ENCODE data around the gene MTIF2. TPM values are rescaled to one million over a fixed set of nuclear protein-coding genes. Genes with fewer than 3 reads are reported as not detected.
A peak's percentile ranks its signal among the peaks of the same experiment; 100 is the strongest.
"Not testable (repeated sequence)": the region's sequence is repeated elsewhere in the genome, so short reads cannot be mapped to it uniquely, and the experiment has no call there.

The MTIF2 gene
- total and polyA plus RNA-seq, 9 of the 15 experiments (the other 6 are each of a cell fraction or from before 2014, with no cell fraction given), result 58.7 to 143 (median 105) TPM

GRCh38 chr2:55280851-55281546, 12.0 kb upstream of the MTIF2 start:
- H3K27ac ChIP-seq (ENCODE audit: extremely low read depth, low read depth, low read length), result peak overlapping the region; percentile 91; the same call in 1 of the 3 replicates
- peak overlapping the region; percentile 96; the same call in 1 of the 2 replicates for H2AFZ ChIP-seq (ENCODE audit: low read depth, low read length)
- TSS peak; percentile 59 for BruUV-seq (replicated peaks)
- POLR2A ChIA-PET, result interaction anchor here (0.6 to 1.3 kb wide), 4 partner anchors 24 to 1165 kb away, joined by 3 to 5 read pairs (median 4); partner anchors contain the start of gene CFAP36
- H3K9me3 ChIP-seq (replicated peaks; ENCODE audit: control insufficient read depth, insufficient read depth, low read depth, low read length); H3K9me1 ChIP-seq (ENCODE audit: control insufficient read depth, insufficient read depth, low read length); H4K20me1 ChIP-seq (replicated peaks; ENCODE audit: control insufficient read depth, insufficient read depth, low read length); CTCF ChIA-PET (ENCODE audit: low intra/inter-chr PET ratio); FAIRE-seq; in situ Hi-C loops (cut with MboI); DNase-seq (ENCODE audit: extremely low read depth in 1 of 4, low spot score in 3 of 4); H3K4me3 ChIP-seq; H3K36me3 ChIP-seq (ENCODE audit: control insufficient read depth, insufficient read depth, low read length); ATAC-seq; H3K4me1 ChIP-seq (replicated peaks in 1 of 2; ENCODE audit: control insufficient read depth in 2 of 2, insufficient read depth in 2 of 2, low read length in 2 of 2); H3K27me3 ChIP-seq (ENCODE audit: control insufficient read depth in 2 of 2, insufficient read depth in 2 of 2, low read length in 2 of 2); TF ChIP-seq ATF3 (CRISPR knock-in tag; conservative IDR thresholded peaks at IDR 0.05): not testable (repeated sequence)
- WGBS (ENCODE audit: insufficient coverage, low coverage, missing lambda C conversion rate), result 92% methylated on average over 5 of the region's 5 CpGs
- peak; percentile 42; the same call in 1 of the 2 replicates for TF ChIP-seq ATF3 (IDR thresholded peaks at IDR 0.05)
- peaks cover 34% of the 10 kb centered on the region for H3K79me2 ChIP-seq (ENCODE audit: control insufficient read depth, insufficient read depth, low read length)
- peak overlapping the region; percentile 97; the same call in 1 of the 2 replicates for H3K4me2 ChIP-seq (ENCODE audit: insufficient read depth, low read length)
- intact Hi-C loops (cut with micrococcal nuclease), result loop anchor here (1.0 to 5.0 kb wide), 3 partner anchors 12 to 336 kb away; partner anchors contain the start of genes CCDC88A, MTIF2 and PPP4R3B
- peak overlapping the region; percentile 93 to 98; a peak in 3 of 4 replicates for H3K9ac ChIP-seq (ENCODE audit: insufficient read depth in 1 of 2, low read depth in 2 of 2, low read length in 2 of 2)

- 0 out of 3 replicates have a peak overlapping the region, but pooled peaks have one; percentile 28 for H3K27ac ChIP-seq (ENCODE audit: extremely low read depth, low read depth, low read length)
- H3K36me3 ChIP-seq (ENCODE audit: control insufficient read depth, insufficient read depth, low read length); in situ Hi-C loops (cut with MboI); H4K20me1 ChIP-seq (replicated peaks; ENCODE audit: control insufficient read depth, insufficient read depth, low read length); H3K9me1 ChIP-seq (ENCODE audit: control insufficient read depth, insufficient read depth, low read length); H3K4me1 ChIP-seq (replicated peaks in 1 of 2; ENCODE audit: control insufficient read depth in 2 of 2, insufficient read depth in 2 of 2, low read length in 2 of 2); CTCF ChIA-PET (ENCODE audit: low intra/inter-chr PET ratio); ATAC-seq; BruUV-seq (replicated peaks); H3K27me3 ChIP-seq (ENCODE audit: control insufficient read depth in 2 of 2, insufficient read depth in 2 of 2, low read length in 2 of 2); H3K9me3 ChIP-seq (replicated peaks; ENCODE audit: control insufficient read depth, insufficient read depth, low read depth, low read length); H3K4me3 ChIP-seq; FAIRE-seq: not testable (repeated sequence)
- intact Hi-C loops (cut with micrococcal nuclease), result loop anchor here (5.0 kb wide), 2 partner anchors 137 to 337 kb away; partner anchors contain the start of genes CCDC88A and PPP4R3B
- WGBS (ENCODE audit: insufficient coverage, low coverage, missing lambda C conversion rate), result 40% methylated on average over 7 of the region's 7 CpGs
- peak in 1 of 4 experiments; percentile 8 for DNase-seq (ENCODE audit: extremely low read depth in 1 of 4, low spot score in 3 of 4)
- H3K9ac ChIP-seq (ENCODE audit: insufficient read depth in 1 of 2, low read depth in 2 of 2, low read length in 2 of 2), result 0 out of 4 replicates have a peak overlapping the region, but pooled peaks of 1 of the 2 experiments have one; percentile 34
- POLR2A ChIA-PET, result interaction anchor here (1.0 kb wide), 1 partner anchor 23 kb away, joined by 4 read pairs; no protein-coding TSS in a partner anchor
- H3K4me2 ChIP-seq (ENCODE audit: insufficient read depth, low read length), result peak overlapping the region; percentile 9; the same call in 1 of the 2 replicates
- H2AFZ ChIP-seq (ENCODE audit: low read depth, low read length), result peak overlapping the region; percentile 86
- H3K79me2 ChIP-seq (ENCODE audit: control insufficient read depth, insufficient read depth, low read length), result peaks cover 31% of the 10 kb centered on the region
These were observed 10.9 kb upstream of the MTIF2 start for GRCh38 chr2:55279859-55280424.
